ENCODE measurements around the gene QRSL1.

DNA sequence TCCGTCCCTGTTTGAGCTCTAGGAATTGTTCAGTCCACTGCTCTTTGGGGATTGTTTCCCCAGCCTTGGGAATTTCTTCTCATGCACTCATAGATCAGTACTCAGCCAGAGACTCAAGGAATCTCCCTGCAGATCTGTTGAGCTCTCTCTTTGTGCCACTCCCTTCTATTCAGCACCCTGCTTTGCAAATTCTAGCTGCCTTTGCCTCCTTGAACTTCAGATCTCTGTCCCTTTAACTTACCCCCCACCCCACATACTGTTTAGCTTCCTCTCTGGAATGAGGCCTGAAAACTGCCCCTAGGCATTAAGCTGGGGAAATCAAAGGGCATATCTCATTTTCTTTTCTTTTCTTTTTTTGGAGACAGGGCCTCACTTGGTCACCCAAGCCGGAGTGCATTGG is 30.5 kb downstream of the QRSL1 start:
- TF ChIP-seq, protein P1, sequence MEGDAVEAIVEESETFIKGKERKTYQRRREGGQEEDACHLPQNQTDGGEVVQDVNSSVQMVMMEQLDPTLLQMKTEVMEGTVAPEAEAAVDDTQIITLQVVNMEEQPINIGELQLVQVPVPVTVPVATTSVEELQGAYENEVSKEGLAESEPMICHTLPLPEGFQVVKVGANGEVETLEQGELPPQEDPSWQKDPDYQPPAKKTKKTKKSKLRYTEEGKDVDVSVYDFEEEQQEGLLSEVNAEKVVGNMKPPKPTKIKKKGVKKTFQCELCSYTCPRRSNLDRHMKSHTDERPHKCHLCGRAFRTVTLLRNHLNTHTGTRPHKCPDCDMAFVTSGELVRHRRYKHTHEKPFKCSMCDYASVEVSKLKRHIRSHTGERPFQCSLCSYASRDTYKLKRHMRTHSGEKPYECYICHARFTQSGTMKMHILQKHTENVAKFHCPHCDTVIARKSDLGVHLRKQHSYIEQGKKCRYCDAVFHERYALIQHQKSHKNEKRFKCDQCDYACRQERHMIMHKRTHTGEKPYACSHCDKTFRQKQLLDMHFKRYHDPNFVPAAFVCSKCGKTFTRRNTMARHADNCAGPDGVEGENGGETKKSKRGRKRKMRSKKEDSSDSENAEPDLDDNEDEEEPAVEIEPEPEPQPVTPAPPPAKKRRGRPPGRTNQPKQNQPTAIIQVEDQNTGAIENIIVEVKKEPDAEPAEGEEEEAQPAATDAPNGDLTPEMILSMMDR (IDR thresholded peaks at IDR 0.05): no peak
- no peak for TF ChIP-seq POLR2A (IDR thresholded peaks at IDR 0.05)
- no peak for TF ChIP-seq POLR2AphosphoS5 (IDR thresholded peaks at IDR 0.05)

Measured in breast epithelium (tissue), 3 donors.